Measurements from ENCODE around the gene S100A6.

Gene S100A6

DNA sequence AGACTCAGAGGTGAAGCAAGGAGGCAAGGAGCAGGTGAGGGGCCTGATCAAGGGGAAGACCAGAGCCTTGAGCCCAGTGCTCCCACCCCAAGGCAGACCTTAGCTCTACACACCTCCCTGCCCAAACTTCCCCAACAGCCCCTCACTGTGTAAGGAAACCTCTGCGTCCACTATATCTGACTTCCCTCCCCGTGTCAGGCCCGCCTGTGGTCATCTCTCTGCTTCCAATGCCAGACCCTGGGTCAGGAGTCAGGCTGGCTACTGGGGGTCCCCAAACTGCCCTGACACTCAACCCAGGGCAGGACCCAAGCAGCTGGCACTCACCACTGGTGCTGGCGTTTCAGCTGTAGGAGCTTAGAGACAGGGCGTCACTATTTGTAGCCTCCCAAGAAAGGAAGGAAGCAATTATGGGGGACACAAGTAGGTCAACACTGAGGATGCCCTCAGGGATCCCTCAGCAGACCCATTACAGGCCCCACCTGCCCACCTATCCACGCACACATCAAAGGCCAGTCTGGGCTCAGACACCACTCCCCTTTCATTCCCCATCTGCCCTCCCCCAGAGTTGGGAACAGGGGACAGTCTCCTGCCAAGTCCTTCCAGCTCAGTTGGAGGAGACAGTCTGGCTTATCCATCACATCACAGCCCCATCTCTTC, 14.1 kb upstream of the S100A6 start:
- no peak overlapping the region for H3K4me3 ChIP-seq (ENCODE audit: low read length)
- H3K4me1 ChIP-seq (ENCODE audit: control insufficient read depth, low read length): peaks cover 10% of the 10 kb centered on the region
- no peaks in the 10 kb centered on the region for H3K9me2 ChIP-seq (replicated peaks; ENCODE audit: control insufficient read depth, low read length)

DNA sequence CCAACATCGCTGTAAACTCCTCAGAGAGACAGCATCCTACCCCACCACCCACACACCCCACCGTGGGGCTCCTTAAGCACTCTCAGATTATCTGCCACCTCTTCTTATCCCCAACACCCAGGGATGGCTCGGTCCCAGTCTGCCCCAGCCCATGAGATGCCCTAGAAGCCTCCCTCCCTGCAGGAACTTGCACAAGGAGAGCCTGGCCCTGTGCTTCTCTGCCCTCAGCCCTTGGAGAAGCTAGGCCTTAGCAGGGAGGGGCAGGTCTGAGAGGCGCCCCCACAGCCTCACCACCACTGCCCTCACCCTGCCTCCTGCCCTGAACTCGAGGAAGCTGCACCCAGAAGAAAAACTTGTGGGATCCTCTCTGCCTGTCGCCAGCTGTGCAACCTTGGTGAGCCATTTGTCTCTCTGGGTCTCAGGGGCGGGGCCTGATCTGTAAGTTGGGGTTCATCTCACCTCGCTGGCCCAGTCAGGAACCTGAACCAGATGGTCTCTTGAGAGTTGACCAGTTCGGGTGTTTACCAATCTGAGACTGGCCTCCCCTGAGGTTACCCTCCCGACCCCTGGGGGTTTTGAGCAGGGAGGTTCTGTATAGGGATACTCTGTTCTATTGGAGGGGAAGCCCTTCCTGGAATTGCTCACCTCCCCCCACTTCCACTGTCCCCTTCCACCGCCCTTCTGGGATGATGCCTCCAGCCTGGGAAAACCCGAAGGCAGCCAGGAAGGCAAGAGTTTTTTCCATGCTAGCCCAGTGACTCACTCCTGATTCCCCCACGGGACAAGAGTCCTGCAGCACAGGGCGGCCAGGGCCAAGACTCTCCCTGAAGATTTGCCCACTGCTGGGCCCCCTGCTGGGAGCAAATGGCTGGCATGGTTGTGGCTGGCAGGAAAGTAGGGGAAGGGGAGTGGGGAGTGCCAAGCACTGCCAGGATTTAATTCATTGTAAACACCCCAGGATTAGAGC, 13.2 kb upstream of the S100A6 start, which contains the start of gene S100A3:
Gene S100A3, minus strand, starts transcription at position 537 of the 967 bp plus-strand sequence. CDS start 773 bp downstream, outside the sequence.
- H3K27me3 ChIP-seq (ENCODE audit: control insufficient read depth, low read length): peaks cover 41% of the 10 kb centered on the region
- H3K9me3 ChIP-seq (ENCODE audit: control insufficient read depth, insufficient read depth, low read length): no peaks in the 10 kb centered on the region
- no peaks in the 10 kb centered on the region for H3K9me2 ChIP-seq (replicated peaks; ENCODE audit: control insufficient read depth, low read length)
- TF ChIP-seq, protein P1, sequence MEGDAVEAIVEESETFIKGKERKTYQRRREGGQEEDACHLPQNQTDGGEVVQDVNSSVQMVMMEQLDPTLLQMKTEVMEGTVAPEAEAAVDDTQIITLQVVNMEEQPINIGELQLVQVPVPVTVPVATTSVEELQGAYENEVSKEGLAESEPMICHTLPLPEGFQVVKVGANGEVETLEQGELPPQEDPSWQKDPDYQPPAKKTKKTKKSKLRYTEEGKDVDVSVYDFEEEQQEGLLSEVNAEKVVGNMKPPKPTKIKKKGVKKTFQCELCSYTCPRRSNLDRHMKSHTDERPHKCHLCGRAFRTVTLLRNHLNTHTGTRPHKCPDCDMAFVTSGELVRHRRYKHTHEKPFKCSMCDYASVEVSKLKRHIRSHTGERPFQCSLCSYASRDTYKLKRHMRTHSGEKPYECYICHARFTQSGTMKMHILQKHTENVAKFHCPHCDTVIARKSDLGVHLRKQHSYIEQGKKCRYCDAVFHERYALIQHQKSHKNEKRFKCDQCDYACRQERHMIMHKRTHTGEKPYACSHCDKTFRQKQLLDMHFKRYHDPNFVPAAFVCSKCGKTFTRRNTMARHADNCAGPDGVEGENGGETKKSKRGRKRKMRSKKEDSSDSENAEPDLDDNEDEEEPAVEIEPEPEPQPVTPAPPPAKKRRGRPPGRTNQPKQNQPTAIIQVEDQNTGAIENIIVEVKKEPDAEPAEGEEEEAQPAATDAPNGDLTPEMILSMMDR (IDR thresholded peaks at IDR 0.05; ENCODE audit: low read depth, low read length, poor library complexity, severe bottlenecking): no peak
- TF ChIP-seq EZH2phosphoT487 (IDR thresholded peaks at IDR 0.05; ENCODE audit: borderline replicate concordance, low read length): no peak
- no peak within 1 kb of the TSS for H3K27ac ChIP-seq (ENCODE audit: low read depth, low read length)
- no peaks in the 10 kb centered on the region for H4K20me1 ChIP-seq (ENCODE audit: control insufficient read depth, insufficient read depth, low read depth, low read length)
- no peak within 1 kb of the TSS for H3K4me3 ChIP-seq (ENCODE audit: low read length)
- peaks cover 12% of the 10 kb centered on the region for H3K4me1 ChIP-seq (ENCODE audit: control insufficient read depth, low read length)
- H3K36me3 ChIP-seq (ENCODE audit: control insufficient read depth, low read length): no peaks in the 10 kb centered on the region
- H3K4me2 ChIP-seq (ENCODE audit: low read length): no peak within 1 kb of the TSS
- no peaks in the 10 kb centered on the region for H3K79me2 ChIP-seq (ENCODE audit: control insufficient read depth, low read length)
- no peaks in the 10 kb centered on the region for H3F3A ChIP-seq (ENCODE audit: control insufficient read depth, insufficient read depth)

More for the DNA sequence above, 14.1 kb upstream of the S100A6 start:
- Histone ChIP-seq H3K79me2 (ENCODE audit: control insufficient read depth, low read length) (no peaks in the 10 kb centered on the region), H3K9me3 (ENCODE audit: control insufficient read depth, insufficient read depth, low read length) (no peaks in the 10 kb centered on the region), H3K36me3 (ENCODE audit: control insufficient read depth, low read length) (no peaks in the 10 kb centered on the region), H3K27me3 (ENCODE audit: control insufficient read depth, low read length) (peaks cover 39% of the 10 kb centered on the region), H4K20me1 (ENCODE audit: control insufficient read depth, insufficient read depth, low read depth, low read length) (no peaks in the 10 kb centered on the region), H3F3A (ENCODE audit: control insufficient read depth, insufficient read depth) (no peaks in the 10 kb centered on the region), H3K4me2 (ENCODE audit: low read length) (no peak overlapping the region), H3K27ac (ENCODE audit: low read depth, low read length) (no peak overlapping the region)
- no peak for TF ChIP-seq EZH2phosphoT487 (IDR thresholded peaks at IDR 0.05; ENCODE audit: borderline replicate concordance, low read length)
- TF ChIP-seq, protein P1 (IDR thresholded peaks at IDR 0.05; ENCODE audit: low read depth, low read length, poor library complexity, severe bottlenecking): no peak

DNA sequence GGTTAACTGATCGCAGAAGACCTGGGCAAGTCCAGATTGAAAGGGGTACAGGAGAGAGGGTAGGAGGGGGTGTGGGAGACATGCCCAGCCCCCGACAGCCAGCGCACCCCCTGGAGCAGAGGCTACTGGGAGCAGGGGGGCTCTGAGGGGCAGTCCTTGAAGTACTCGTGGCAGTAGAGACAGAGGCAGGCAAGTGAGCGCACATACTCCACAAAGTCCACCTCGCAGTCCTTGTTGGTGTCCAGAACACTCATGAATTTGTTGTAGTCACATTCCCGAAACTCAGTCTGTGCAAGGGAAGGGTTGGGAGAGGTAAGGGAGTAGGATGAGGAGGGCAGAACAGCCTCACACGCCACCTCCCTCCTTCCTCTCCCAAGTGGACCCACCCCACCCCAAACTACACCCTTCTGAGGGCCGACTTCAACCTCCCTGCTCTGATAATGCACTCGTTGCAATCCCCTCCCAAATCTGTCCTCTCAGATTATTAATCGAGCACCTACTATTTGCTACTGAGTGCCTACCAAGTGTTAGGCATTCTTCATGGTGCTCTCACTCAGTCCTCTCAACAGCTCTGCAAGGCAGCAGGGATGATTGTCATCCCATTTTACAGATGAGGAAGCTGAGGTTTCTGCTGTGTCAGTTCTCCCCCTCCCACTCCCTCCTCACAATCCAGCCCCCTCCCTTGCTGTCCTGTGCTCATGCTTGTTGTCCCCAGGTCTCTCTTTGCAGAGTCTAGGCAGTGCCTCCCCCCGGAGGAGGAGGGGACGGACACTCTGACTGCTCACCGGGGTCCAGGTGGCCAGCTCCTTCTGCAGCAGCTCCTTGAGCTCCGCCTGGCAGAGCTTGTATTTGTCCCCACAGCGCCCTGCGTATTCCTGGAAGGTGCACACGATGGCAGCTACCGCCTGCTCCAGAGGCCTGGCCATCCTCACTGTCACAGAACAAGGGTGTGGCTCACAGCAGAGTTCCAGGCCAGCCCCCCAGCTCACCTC, 12.1 kb upstream of the S100A6 start:
- H3K4me2 ChIP-seq (ENCODE audit: low read length): no peak overlapping the region
- no peaks in the 10 kb centered on the region for H3F3A ChIP-seq (ENCODE audit: control insufficient read depth, insufficient read depth)
- H4K20me1 ChIP-seq (ENCODE audit: control insufficient read depth, insufficient read depth, low read depth, low read length): no peaks in the 10 kb centered on the region
- no peaks in the 10 kb centered on the region for H3K79me2 ChIP-seq (ENCODE audit: control insufficient read depth, low read length)
- H3K9me3 ChIP-seq (ENCODE audit: control insufficient read depth, insufficient read depth, low read length): no peaks in the 10 kb centered on the region
- TF ChIP-seq, protein P1 (IDR thresholded peaks at IDR 0.05; ENCODE audit: low read depth, low read length, poor library complexity, severe bottlenecking): no peak
- no peak for TF ChIP-seq EZH2phosphoT487 (IDR thresholded peaks at IDR 0.05; ENCODE audit: borderline replicate concordance, low read length)
- no peaks in the 10 kb centered on the region for H3K36me3 ChIP-seq (ENCODE audit: control insufficient read depth, low read length)
- H3K27me3 ChIP-seq (ENCODE audit: control insufficient read depth, low read length): peaks cover 41% of the 10 kb centered on the region
- no peak overlapping the region for H3K27ac ChIP-seq (ENCODE audit: low read depth, low read length)
- peaks cover 12% of the 10 kb centered on the region for H3K4me1 ChIP-seq (ENCODE audit: control insufficient read depth, low read length)
- H3K9me2 ChIP-seq (replicated peaks; ENCODE audit: control insufficient read depth, low read length): no peaks in the 10 kb centered on the region
- H3K4me3 ChIP-seq (ENCODE audit: low read length): no peak overlapping the region

Measured in DOHH2 (cell line).